Activated CD4-positive, CD25-positive, alpha-beta regulatory T cell treated with anti-CD3 and anti-CD28 coated beads, Interleukin-2, amount 50 U/mL, for 16 hours (primary cell): Measurements from ENCODE around the gene SLC39A11.

Experiments
- DNase-seq: peaks from one replicate; pipeline ENCODE4 v3.0.0-alpha.2; 2020; ENCODE audit warnings: low read depth, low spot score

Gene SLC39A11

GRCh38 chr17:72877348-72877747 lies 215.1 kb downstream of the SLC39A11 start:
- no peak for DNase-seq

- no peak for DNase-seq
Observed at GRCh38 chr17:72876413-72876812, 216.1 kb downstream of the SLC39A11 start.

- DNase-seq: no peak
Observed at GRCh38 chr17:72875361-72875760, 217.1 kb downstream of the SLC39A11 start.

DNA sequence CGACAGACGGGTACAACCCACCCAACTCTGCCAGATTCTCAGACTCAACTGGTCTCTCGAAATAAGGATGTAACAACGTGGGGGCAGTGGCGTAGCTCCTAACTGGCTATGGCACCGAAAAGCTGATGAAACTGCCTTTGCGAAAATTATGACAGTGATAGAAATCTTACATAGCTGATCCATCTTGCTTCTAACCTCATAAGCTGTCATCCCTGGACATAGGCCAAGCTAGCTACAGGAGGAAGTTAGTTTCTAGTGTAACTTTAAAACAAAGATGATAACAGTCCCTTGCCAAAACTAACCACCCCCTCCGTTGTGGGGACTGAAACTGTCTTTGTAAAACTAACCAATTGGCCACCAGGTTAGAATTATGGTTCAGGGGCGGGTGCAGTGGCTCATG lies 220.1 kb downstream of the SLC39A11 start:
- DNase-seq: no peak

GRCh38 chr17:72870367-72870985 lies 222.0 kb downstream of the SLC39A11 start:
- no peak for DNase-seq

GRCh38 chr17:72869630-72870029 lies 222.9 kb downstream of the SLC39A11 start:
- no peak for DNase-seq

DNA sequence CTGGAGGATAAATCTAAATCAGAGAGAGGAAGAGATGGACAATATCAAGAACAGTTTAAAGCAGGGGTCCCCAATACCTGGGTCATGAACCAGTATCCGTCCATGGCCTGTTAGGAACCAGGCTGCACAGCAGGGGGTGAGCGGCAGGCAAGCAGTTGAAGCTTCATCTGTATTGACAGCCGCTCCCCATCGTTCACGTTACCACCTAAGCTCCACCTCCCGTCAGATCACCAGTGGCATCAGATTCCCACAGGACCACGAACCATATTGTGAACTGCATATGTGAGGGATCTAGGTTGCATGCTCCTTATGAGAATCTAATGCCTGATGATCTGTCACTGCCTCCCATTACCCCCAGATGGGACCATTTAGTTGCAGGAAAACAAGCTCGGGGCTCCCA lies 226.5 kb downstream of the SLC39A11 start:
- DNase-seq: no peak

GRCh38 chr17:72863526-72864211 lies 228.8 kb downstream of the SLC39A11 start:
- DNase-seq: no peak

- DNase-seq: no peak
Observed at GRCh38 chr17:72862276-72862999, 230.1 kb downstream of the SLC39A11 start.

DNA sequence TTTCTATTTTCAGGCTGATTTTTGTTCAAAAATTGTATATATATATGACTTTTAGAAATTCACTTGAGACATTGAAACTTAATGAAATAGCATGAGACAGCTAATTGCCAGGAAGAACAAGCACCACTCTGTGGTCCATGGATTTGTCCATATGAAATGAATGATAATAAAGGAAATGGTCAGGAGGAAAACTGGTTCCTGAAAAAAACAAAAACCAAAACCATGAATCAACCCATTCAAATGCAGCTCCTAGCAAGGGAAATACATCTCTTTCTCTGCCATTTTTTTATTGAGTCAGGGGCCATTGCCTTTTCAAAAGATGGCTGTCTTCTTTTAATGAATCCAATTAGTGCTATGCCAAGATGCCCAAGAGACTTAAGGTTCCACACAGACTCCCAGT lies 230.7 kb downstream of the SLC39A11 start:
- no peak for DNase-seq

DNA sequence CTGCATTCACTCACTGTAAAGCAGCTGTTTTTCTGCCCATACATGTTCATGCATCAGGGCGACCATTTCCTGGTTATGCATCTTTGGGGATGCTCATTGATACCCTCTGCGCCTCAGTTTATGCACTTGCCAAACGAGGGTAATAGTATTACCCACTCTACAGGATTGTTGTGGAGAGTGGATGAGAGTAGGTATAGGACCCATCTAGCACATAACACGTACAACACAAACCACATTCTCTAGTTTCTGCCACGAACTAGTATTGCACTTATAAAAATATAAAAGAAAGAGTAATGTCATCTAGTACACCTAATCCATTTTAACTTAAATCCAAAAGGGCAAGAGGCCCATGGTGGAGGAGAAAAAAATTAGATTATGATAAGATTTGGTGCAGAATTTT lies 231.7 kb downstream of the SLC39A11 start:
- no peak for DNase-seq

DNA sequence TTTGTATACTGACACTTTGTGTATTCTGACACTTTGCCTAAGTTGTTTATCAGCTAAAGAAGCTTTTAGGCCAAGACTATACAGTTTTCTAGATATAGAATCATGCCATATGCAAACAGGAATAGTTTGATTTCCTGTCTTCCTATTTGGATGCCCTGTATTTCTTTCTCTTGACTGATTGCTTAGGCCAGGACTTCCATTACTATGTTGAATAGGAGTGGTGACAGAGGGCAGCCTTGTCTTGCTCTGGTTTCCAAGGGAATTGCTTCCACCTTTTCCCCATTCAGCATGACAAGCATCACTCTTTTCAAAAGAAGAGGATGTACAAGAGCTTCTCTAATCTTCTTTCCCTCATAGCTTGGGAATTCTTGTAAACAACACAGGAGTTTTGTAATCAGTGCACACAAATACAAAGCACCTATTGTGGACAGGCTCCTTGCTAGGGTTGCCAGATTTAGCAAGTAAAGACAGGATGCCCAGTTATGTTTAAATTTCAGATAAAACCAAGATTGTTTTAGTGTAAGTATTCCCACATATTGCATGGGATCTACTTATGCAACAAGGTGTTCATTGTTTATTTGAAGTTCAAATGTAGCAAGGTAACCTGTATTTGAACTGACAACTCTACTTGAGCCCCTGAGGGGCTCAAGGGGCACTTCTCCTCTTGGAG lies 233.5 kb downstream of the SLC39A11 start:
- no peak for DNase-seq

- DNase-seq: no peak
Observed at GRCh38 chr17:72853440-72854415, 238.8 kb downstream of the SLC39A11 start.

DNA sequence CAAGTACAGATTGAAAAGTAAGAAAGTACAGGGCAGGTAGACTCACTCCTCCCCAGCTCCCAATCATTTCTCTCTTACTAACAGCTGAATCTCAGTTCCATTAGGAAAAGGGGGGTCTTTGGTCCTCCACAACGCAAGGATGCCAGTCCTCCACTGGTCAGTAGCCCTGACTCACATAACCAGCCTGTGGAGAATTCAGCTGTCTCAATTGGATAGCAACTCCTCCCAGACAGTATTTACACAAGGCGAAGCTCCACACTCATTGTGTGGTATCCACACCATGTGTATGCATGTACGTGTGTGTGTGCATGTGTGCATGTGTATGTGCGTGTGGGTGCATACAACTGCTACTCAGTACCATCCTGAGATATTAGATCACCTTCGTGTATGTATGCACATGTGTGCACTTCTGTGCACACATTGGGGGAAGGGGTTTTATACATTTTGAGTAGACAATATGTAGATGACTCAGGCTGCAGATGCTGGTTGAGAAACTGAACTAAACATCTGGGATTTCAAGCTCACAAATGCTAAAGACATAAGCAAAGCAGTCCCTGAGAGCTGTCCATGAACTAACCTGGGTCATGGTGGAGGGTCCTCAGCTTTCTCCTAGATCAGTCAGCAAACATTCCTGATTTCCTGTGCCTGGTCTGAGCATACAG lies 240.1 kb downstream of the SLC39A11 start:
- no peak for DNase-seq

DNA sequence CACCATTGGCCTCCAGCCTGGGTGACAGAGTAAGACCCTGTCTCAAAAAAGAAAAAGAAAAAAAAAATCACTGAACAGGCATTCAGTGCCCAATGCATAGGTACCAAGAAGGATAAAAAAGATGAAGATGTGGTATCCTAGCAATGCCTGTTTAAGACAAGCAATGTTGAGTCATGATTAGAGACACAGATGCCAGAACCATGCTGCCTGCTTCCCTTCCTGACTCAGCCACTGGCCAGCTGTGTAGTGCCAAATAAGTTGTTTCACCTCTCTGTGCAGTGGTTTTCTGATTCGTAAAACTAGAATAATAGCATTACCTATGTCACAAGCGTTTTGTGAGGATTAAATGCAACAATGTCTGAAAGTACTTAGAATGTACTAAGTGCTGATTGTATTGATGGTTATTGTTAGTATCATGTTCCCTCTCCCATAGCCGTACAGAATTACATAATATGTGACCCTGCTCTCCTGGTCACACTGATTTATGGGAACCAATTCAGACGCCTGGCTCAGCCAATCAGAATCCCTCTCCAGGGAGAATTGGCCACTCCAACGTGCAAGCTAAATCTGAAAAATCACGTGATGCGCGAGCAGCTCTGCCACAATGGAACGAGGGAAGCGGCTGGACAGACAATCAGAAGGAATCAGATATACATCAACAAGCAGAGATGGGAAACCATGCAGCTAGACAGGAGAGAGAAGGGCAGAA lies 241.9 kb downstream of the SLC39A11 start:
- DNase-seq: no peak

DNA sequence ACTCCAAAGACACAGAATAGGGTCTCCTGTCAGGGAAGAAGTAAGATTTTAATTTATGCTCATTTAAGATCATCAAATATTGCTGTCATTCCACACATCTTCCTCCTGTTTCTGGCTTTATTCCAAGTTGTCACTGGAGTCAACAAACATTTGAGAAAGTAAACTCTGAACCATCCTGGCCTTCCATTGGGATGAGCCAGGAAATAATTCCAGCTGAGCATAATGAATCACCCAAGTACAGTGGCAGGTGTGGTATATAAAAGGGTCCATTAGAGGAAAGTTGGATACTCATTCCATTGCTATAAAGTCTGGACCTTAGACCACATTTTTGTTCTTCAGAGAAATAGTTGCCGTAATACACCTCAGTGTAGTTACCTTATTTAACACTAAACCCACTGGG lies 246.1 kb downstream of the SLC39A11 start:
- no peak for DNase-seq

DNA sequence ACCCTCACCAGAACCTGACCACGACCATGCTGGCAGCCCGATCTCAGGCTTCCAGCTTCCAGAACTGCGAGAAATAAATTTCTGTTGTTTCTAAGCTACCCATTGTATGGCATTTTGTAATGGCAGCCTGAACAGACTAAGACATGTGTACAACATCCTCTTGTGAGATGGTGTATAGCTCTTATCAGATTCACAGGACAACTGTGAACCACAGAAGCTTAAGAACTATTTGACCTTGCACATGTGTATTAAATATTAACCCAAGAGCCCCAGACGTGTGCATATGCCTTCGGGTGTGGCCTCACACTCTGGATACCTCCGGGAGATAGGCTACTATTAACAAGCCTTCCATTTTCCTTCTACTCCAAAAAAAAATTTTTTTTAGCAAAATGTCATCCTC lies 248.9 kb downstream of the SLC39A11 start:
- no peak for DNase-seq

GRCh38 chr17:72840019-72840418 lies 252.5 kb downstream of the SLC39A11 start:
- no peak for DNase-seq

GRCh38 chr17:72839131-72839725 lies 253.3 kb downstream of the SLC39A11 start:
- DNase-seq: no peak

GRCh38 chr17:72838581-72838980 lies 253.9 kb downstream of the SLC39A11 start:
- no peak for DNase-seq
